ENCODE data around the gene TNK1. TPM values are rescaled to one million over a fixed set of nuclear protein-coding genes. Genes with fewer than 3 reads are reported as not detected.
A peak's percentile ranks its signal among the peaks of the same experiment; 100 is the strongest.

TNK1 gene
- total RNA-seq, 1 donor from 2014 or later, result 0.34 TPM

GRCh38 chr17:7437950-7438614, 57.2 kb downstream of the TNK1 start:
- Mint-ChIP-seq H3K36me3 (ENCODE audit: unreplicated experiment) (no peaks in the 10 kb centered on the region), H3K4me3 (ENCODE audit: unreplicated experiment) (peak overlapping the region; percentile 86), H3K4me1 (ENCODE audit: low read depth, unreplicated experiment) (peaks cover 17% of the 10 kb centered on the region), H3K27ac (ENCODE audit: unreplicated experiment) (peak overlapping the region; percentile 38), H3K9me3 (ENCODE audit: unreplicated experiment) (peaks cover 18% of the 10 kb centered on the region), H3K27me3 (ENCODE audit: unreplicated experiment) (peaks cover 22% of the 10 kb centered on the region)
- no peak for TF ChIP-seq CTCF (IDR thresholded peaks at IDR 0.05; ENCODE audit: partially characterized antibody, unreplicated experiment)
- peak; percentile 57 for DNase-seq

- no peak for TF ChIP-seq CTCF (IDR thresholded peaks at IDR 0.05; ENCODE audit: partially characterized antibody, unreplicated experiment)
- Mint-ChIP-seq H3K36me3 (ENCODE audit: unreplicated experiment) (no peaks in the 10 kb centered on the region), H3K4me1 (ENCODE audit: low read depth, unreplicated experiment) (peaks cover 17% of the 10 kb centered on the region), H3K27me3 (ENCODE audit: unreplicated experiment) (peaks cover 22% of the 10 kb centered on the region), H3K4me3 (ENCODE audit: unreplicated experiment) (peak overlapping the region; percentile 74), H3K9me3 (ENCODE audit: unreplicated experiment) (peaks cover 18% of the 10 kb centered on the region), H3K27ac (ENCODE audit: unreplicated experiment) (no peak overlapping the region)
- no peak for DNase-seq
Observed at GRCh38 chr17:7438656-7439460, 58.0 kb downstream of the TNK1 start.

Other genes starting within 250 kb of the TNK1 start
- gene ASGR1, start 201.7 kb upstream of the TNK1 start, total RNA-seq (ENCODE audit: unreplicated experiment), result 29.0 TPM
- gene DLG4, start 161.3 kb upstream of the TNK1 start, total RNA-seq (ENCODE audit: unreplicated experiment), result 157 TPM
- 375 TPM for gene ACADVL, start 161.2 kb upstream of the TNK1 start, total RNA-seq (ENCODE audit: unreplicated experiment)
- 79.1 TPM for gene DVL2, start 146.6 kb upstream of the TNK1 start, total RNA-seq (ENCODE audit: unreplicated experiment)
- gene PHF23, start 141.6 kb upstream of the TNK1 start, total RNA-seq (ENCODE audit: unreplicated experiment), result 72.3 TPM
- gene GABARAP, start 138.6 kb upstream of the TNK1 start, total RNA-seq (ENCODE audit: unreplicated experiment), result 908 TPM
- 185 TPM for gene CTDNEP1, start 129.4 kb upstream of the TNK1 start, total RNA-seq (ENCODE audit: unreplicated experiment)
- 34.1 TPM for gene ELP5, start 128.9 kb upstream of the TNK1 start, total RNA-seq (ENCODE audit: unreplicated experiment)
- gene CLDN7, start 118.6 kb upstream of the TNK1 start, total RNA-seq (ENCODE audit: unreplicated experiment), result 0.44 TPM
- gene SLC2A4, start 99.4 kb upstream of the TNK1 start, total RNA-seq (ENCODE audit: unreplicated experiment), result 0.42 TPM
- gene YBX2, start 86.5 kb upstream of the TNK1 start, total RNA-seq (ENCODE audit: unreplicated experiment), result 1.3 TPM
- gene EIF5A, start 73.5 kb upstream of the TNK1 start, total RNA-seq (ENCODE audit: unreplicated experiment), result 347 TPM
- 98.3 TPM for gene GPS2, start 65.7 kb upstream of the TNK1 start, total RNA-seq (ENCODE audit: unreplicated experiment)
- gene NEURL4, start 51.8 kb upstream of the TNK1 start, total RNA-seq (ENCODE audit: unreplicated experiment), result 97.6 TPM
- gene ACAP1, start 44.6 kb upstream of the TNK1 start, total RNA-seq (ENCODE audit: unreplicated experiment), result not detected
- 2.2 TPM for gene KCTD11, start 28.9 kb upstream of the TNK1 start, total RNA-seq (ENCODE audit: unreplicated experiment)
- not detected for gene TMEM95, start 25.9 kb upstream of the TNK1 start, total RNA-seq (ENCODE audit: unreplicated experiment)
- 78.1 TPM for gene PLSCR3, start 13.4 kb downstream of the TNK1 start, total RNA-seq (ENCODE audit: unreplicated experiment)
- 51.6 TPM for gene TMEM256, start 23.0 kb downstream of the TNK1 start, total RNA-seq (ENCODE audit: unreplicated experiment)
- gene NLGN2, start 26.8 kb downstream of the TNK1 start, total RNA-seq (ENCODE audit: unreplicated experiment), result 90.8 TPM
- not detected for gene SPEM1, start 39.2 kb downstream of the TNK1 start, total RNA-seq (ENCODE audit: unreplicated experiment)
- not detected for gene SPEM2, start 44.5 kb downstream of the TNK1 start, total RNA-seq (ENCODE audit: unreplicated experiment)
- not detected for gene SPEM3, start 47.8 kb downstream of the TNK1 start, total RNA-seq (ENCODE audit: unreplicated experiment)
- gene TMEM102, start 54.3 kb downstream of the TNK1 start, total RNA-seq (ENCODE audit: unreplicated experiment), result 0.42 TPM
- gene FGF11, start 58.4 kb downstream of the TNK1 start, total RNA-seq (ENCODE audit: unreplicated experiment), result 4.8 TPM
- gene CHRNB1, start 64.0 kb downstream of the TNK1 start, total RNA-seq (ENCODE audit: unreplicated experiment), result 16.4 TPM
- gene ZBTB4, start 98.5 kb downstream of the TNK1 start, total RNA-seq (ENCODE audit: unreplicated experiment), result 25.1 TPM
- gene SLC35G6, start 100.4 kb downstream of the TNK1 start, total RNA-seq (ENCODE audit: unreplicated experiment), result 0.34 TPM
- gene POLR2A, start 103.3 kb downstream of the TNK1 start, total RNA-seq (ENCODE audit: unreplicated experiment), result 200 TPM
- gene TNFSF12, start 168.0 kb downstream of the TNK1 start, total RNA-seq (ENCODE audit: unreplicated experiment), result 0.83 TPM
- not detected for gene TNFSF13, start 177.7 kb downstream of the TNK1 start, total RNA-seq (ENCODE audit: unreplicated experiment)
- 66.4 TPM for gene SENP3, start 180.8 kb downstream of the TNK1 start, total RNA-seq (ENCODE audit: unreplicated experiment)
- gene CD68, start 198.5 kb downstream of the TNK1 start, total RNA-seq (ENCODE audit: unreplicated experiment), result not detected
- gene MPDU1, start 202.8 kb downstream of the TNK1 start, total RNA-seq (ENCODE audit: unreplicated experiment), result 60.2 TPM
- gene SOX15, start 209.0 kb downstream of the TNK1 start, total RNA-seq (ENCODE audit: unreplicated experiment), result 1.7 TPM
- gene FXR2, start 233.8 kb downstream of the TNK1 start, total RNA-seq (ENCODE audit: unreplicated experiment), result 108 TPM
- 97.3 TPM for gene SAT2, start 246.7 kb downstream of the TNK1 start, total RNA-seq (ENCODE audit: unreplicated experiment)
- gene SHBG, start 249.0 kb downstream of the TNK1 start, total RNA-seq (ENCODE audit: unreplicated experiment), result not detected